Activated CD4-positive, alpha-beta T cell treated with anti-CD3 and anti-CD28 coated beads, Interleukin-2, amount 50 U/mL, for 4 hours (primary cell): Measurements from ENCODE around the gene S1PR4.
"Not testable (repeated sequence)": the region's sequence is repeated elsewhere in the genome, so short reads cannot be mapped to it uniquely, and the experiment has no call there.

ENCODE experiments used
- DNase-seq, 2 experiments: peaks; one replicate each; pipeline ENCODE4 v3.0.0-alpha.2; 2020

The S1PR4 gene

GRCh38 chr19:3153286-3154230 is 25.0 kb upstream of the S1PR4 start:
- DNase-seq: no peak

- not testable (repeated sequence) for DNase-seq
Measured at GRCh38 chr19:3154447-3154846, 24.1 kb upstream of the S1PR4 start.

GRCh38 chr19:3154957-3155736 is 23.4 kb upstream of the S1PR4 start:
- peak; percentile 86 to 88 for DNase-seq

- DNase-seq: no peak
Measured at GRCh38 chr19:3157096-3157845, 21.3 kb upstream of the S1PR4 start.

GRCh38 chr19:3159565-3159964 is 19.0 kb upstream of the S1PR4 start:
- DNase-seq: no peak

GRCh38 chr19:3160219-3160618 is 18.4 kb upstream of the S1PR4 start:
- no peak for DNase-seq

- no peak for DNase-seq
Measured at GRCh38 chr19:3161453-3161852, 17.1 kb upstream of the S1PR4 start.

- no peak for DNase-seq
Measured at GRCh38 chr19:3162418-3163229, 15.9 kb upstream of the S1PR4 start.

GRCh38 chr19:3163230-3163886 is 15.2 kb upstream of the S1PR4 start:
- peak; percentile 62 to 64 for DNase-seq

GRCh38 chr19:3163943-3164342 is 14.6 kb upstream of the S1PR4 start:
- no peak for DNase-seq

- no peak for DNase-seq
Measured at GRCh38 chr19:3167533-3168272, 10.9 kb upstream of the S1PR4 start.

- no peak for DNase-seq
Measured at GRCh38 chr19:3171894-3172672, 6.5 kb upstream of the S1PR4 start.

- DNase-seq: not testable (repeated sequence)
Measured at GRCh38 chr19:3172673-3173000, 5.9 kb upstream of the S1PR4 start.

GRCh38 chr19:3175781-3176714 is 2.5 kb upstream of the S1PR4 start:
- DNase-seq: no peak

- DNase-seq: peak; percentile 72 to 77
Measured at GRCh38 chr19:3176715-3177501, 1.7 kb upstream of the S1PR4 start.

- no peak for DNase-seq
Measured at GRCh38 chr19:3178973-3179738, 587 bp downstream of the S1PR4 start.

GRCh38 chr19:3179739-3180293 is 1.2 kb downstream of the S1PR4 start:
- DNase-seq: peak in 1 of 2 experiments; percentile 16
